Hepatocyte (in vitro differentiated cells): Measurements from ENCODE around the gene THSD4. TPM values are rescaled to one million over a fixed set of nuclear protein-coding genes. Genes with fewer than 3 reads are reported as not detected.

Experiments used
- DNase-seq: peaks from one replicate; pipeline ENCODE4 v3.0.0-alpha.2; 2016; ENCODE audit warnings: low spot score
- H2AFZ ChIP-seq: fragments of 200-600 bp; sonication (generic); 2 replicates; pipeline ENCODE4 v1.6.0; 2016; ENCODE audit warnings: antibody characterized with exemption, mild to moderate bottlenecking
- H3K27ac ChIP-seq: fragments of 200-600 bp; sonication (generic); 2 replicates; pipeline ENCODE4 v1.5.1; 2016; ENCODE audit warnings: mild to moderate bottlenecking
- H3K27me3 ChIP-seq: fragments of 200-600 bp; sonication (generic); 2 replicates; pipeline ENCODE4 v1.6.1; 2016
- H3K36me3 ChIP-seq: fragments of 200-600 bp; sonication (generic); replicated peaks from 2 replicates; pipeline ENCODE4 v1.5.1; 2016; ENCODE audit warnings: low read depth; ENCODE audit not compliant: insufficient read depth
- H3K4me1 ChIP-seq: fragments of 200-600 bp; sonication (generic); 2 replicates; pipeline ENCODE4 v1.5.1; 2016; ENCODE audit warnings: mild to moderate bottlenecking, moderate library complexity; ENCODE audit not compliant: insufficient read depth
- H3K4me2 ChIP-seq: fragments of 200-600 bp; sonication (generic); 2 replicates; pipeline ENCODE4 v1.6.0; 2016
- H3K4me3 ChIP-seq: fragments of 200-600 bp; sonication (generic); 2 replicates; pipeline ENCODE4 v1.5.1; 2016; ENCODE audit warnings: mild to moderate bottlenecking
- H3K79me2 ChIP-seq: fragments of 200-600 bp; sonication (generic); 2 replicates; pipeline ENCODE4 v1.6.0; 2017; ENCODE audit warnings: mild to moderate bottlenecking
- H3K9me2 ChIP-seq: fragments of 200-600 bp; sonication (generic); replicated peaks from 2 replicates; pipeline ENCODE4 v1.6.0; 2017; ENCODE audit warnings: mild to moderate bottlenecking; ENCODE audit not compliant: insufficient read depth
- H3K9me3 ChIP-seq: fragments of 200-600 bp; sonication (generic); 2 replicates; pipeline ENCODE4 v1.5.1; 2016; ENCODE audit warnings: low read depth, mild to moderate bottlenecking
- H4K20me1 ChIP-seq: fragments of 200-600 bp; sonication (generic); 2 replicates; pipeline ENCODE4 v1.6.0; 2016; ENCODE audit warnings: mild to moderate bottlenecking; ENCODE audit not compliant: insufficient read depth, poor library complexity, severe bottlenecking
- CTCF ChIP-seq: fragments of 200-600 bp; sonication (generic); IDR thresholded peaks from 2 replicates; pipeline ENCODE4 v1.5.1; 2016; ENCODE audit warnings: antibody characterized with exemption, mild to moderate bottlenecking; ENCODE audit not compliant: poor library complexity
- EZH2 ChIP-seq: fragments of 200-600 bp; sonication (generic); IDR thresholded peaks from 2 replicates; pipeline ENCODE4 v1.6.1; 2016; ENCODE audit warnings: antibody characterized with exemption, mild to moderate bottlenecking, borderline replicate concordance
- EZH2phosphoT487 ChIP-seq: fragments of 200-600 bp; sonication (generic); IDR thresholded peaks from one replicate; pipeline ENCODE4 v1.6.1; 2018; ENCODE audit warnings: antibody characterized with exemption, mild to moderate bottlenecking, low read depth, moderate library complexity; ENCODE audit not compliant: unreplicated experiment, severe bottlenecking
- WGBS: methylation state at CpG from one replicate; pipeline ENCODE4 v1.1.6; 2016; ENCODE audit warnings: low lambda C conversion rate; ENCODE audit errors: missing lambda C conversion rate; 5-methylcytosine and 5-hydroxymethylcytosine counted together
- polyA plus RNA-seq: library from polyadenylated mRNA; unstranded; fragments of >200 nt; fragmentation: Nextera tagmentation; extraction: Ambion mirVana; gene quantifications from 2 replicates; pipeline ENCODE4 v1.2.1, GENCODE V29; 2016
- total RNA-seq: library from RNA; depleted of rRNA; stranded (reverse); fragments of >200 nt; gene quantifications from 2 replicates; pipeline ENCODE4 v1.2.3, GENCODE V29; 2014

Gene THSD4
- total and polyA plus RNA-seq, 2 experiments from 2014 or later: 4.3 to 7.0 TPM

DNA sequence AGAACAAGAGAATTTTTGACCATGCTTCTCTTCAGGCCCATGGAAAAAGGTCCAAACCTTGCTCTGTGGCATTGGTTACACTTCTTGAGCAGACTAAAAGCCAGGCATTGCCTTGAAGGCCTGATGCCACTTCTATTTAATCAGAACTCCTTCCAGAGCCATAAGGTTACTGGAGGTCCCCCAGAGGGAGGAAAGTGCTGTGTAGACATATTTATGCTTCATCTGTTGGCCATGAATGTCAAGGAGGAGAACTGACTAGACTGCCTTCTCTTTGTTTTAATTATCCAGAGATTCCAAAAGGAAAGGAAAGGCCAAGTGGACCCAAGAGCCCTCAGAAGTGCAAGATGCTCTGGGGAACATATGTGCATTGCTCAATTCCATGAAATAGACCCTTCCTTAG, 402.5 kb downstream of the THSD4 start:
- Histone ChIP-seq H3K27me3 (no peaks in the 10 kb centered on the region), H3K27ac (no peak overlapping the region), H3K9me2 (no peaks in the 10 kb centered on the region), H3K79me2 (no peaks in the 10 kb centered on the region), H2AFZ (no peak overlapping the region), H4K20me1 (no peaks in the 10 kb centered on the region), H3K36me3 (no peaks in the 10 kb centered on the region), H3K4me1 (peaks cover 16% of the 10 kb centered on the region), H3K4me2 (no peak overlapping the region), H3K4me3 (no peak overlapping the region), H3K9me3 (no peaks in the 10 kb centered on the region)
- no peak for TF ChIP-seq EZH2phosphoT487
- no peak for TF ChIP-seq CTCF
- TF ChIP-seq EZH2: no peak
- DNase-seq: no peak

- peaks cover 8% of the 10 kb centered on the region for H3K4me1 ChIP-seq
- 93% methylated on average over 2 of the region's 2 CpGs for WGBS
Measured at GRCh38 chr15:71518661-71519060, 403.4 kb downstream of the THSD4 start.

GRCh38 chr15:71526060-71526820, 411.0 kb downstream of the THSD4 start:
- Histone ChIP-seq H3K4me3 (no peak overlapping the region), H3K27ac (no peak overlapping the region), H3K4me1 (peaks cover 8% of the 10 kb centered on the region), H4K20me1 (no peaks in the 10 kb centered on the region), H3K27me3 (no peaks in the 10 kb centered on the region), H3K9me2 (no peaks in the 10 kb centered on the region), H3K36me3 (no peaks in the 10 kb centered on the region), H3K4me2 (peak overlapping the region; percentile 58), H2AFZ (no peak overlapping the region), H3K79me2 (no peaks in the 10 kb centered on the region), H3K9me3 (no peaks in the 10 kb centered on the region)
- TF ChIP-seq EZH2: no peak
- no peak for TF ChIP-seq CTCF
- TF ChIP-seq EZH2phosphoT487: no peak
- 32% methylated on average over 10 of the region's 10 CpGs for WGBS
- peak; percentile 38 for DNase-seq

More at GRCh38 chr15:71518661-71519060, 403.4 kb downstream of the THSD4 start:
- no peak for DNase-seq
- no peak for TF ChIP-seq CTCF
- no peak for TF ChIP-seq EZH2
- TF ChIP-seq EZH2phosphoT487: no peak
- Histone ChIP-seq H3K79me2 (no peaks in the 10 kb centered on the region), H3K9me3 (no peaks in the 10 kb centered on the region), H3K9me2 (no peaks in the 10 kb centered on the region), H2AFZ (no peak overlapping the region), H3K27ac (no peak overlapping the region), H3K27me3 (no peaks in the 10 kb centered on the region), H3K36me3 (no peaks in the 10 kb centered on the region), H3K4me2 (no peak overlapping the region), H4K20me1 (no peaks in the 10 kb centered on the region), H3K4me3 (no peak overlapping the region)
